Esophagus squamous epithelium (tissue), 4 donors: Measurements from ENCODE around the gene CFAP92.

Experiments used
- CTCF ChIP-seq, 6 experiments: fragments of 450-650 bp in 4 of 6; fragments of 200-600 bp in 2 of 6; sonication (generic) in 2 of 6; IDR thresholded peaks; one replicate each; pipeline ENCODE4 v1.5.1; 2016 to 2019; ENCODE audit warnings: antibody characterized with exemption in 6 of 6, mild to moderate bottlenecking in 4 of 6, moderate library complexity in 4 of 6
- POLR2A ChIP-seq, 4 donors: fragments of 450-650 bp; IDR thresholded peaks; one replicate each; pipeline ENCODE4 v1.6.1; 2017; ENCODE audit warnings: antibody characterized with exemption in 4 of 4, mild to moderate bottlenecking in 4 of 4, moderate library complexity in 3 of 4

GRCh38 chr3:129015388-129016105 is 21.7 kb upstream of the CFAP92 start:
- TF ChIP-seq CTCF (IDR thresholded peaks at IDR 0.05) (no peak), POLR2A (IDR thresholded peaks at IDR 0.05) (no peak)
